Colonic mucosa (tissue), 4 donors: ENCODE data around the gene WDR38. TPM values are rescaled to one million over a fixed set of nuclear protein-coding genes. Genes with fewer than 3 reads are reported as not detected.

Experiments used
- DNase-seq: peaks from one replicate; pipeline ENCODE4 v3.0.0-alpha.2; 2020
- H3K27ac ChIP-seq: fragments of 200-600 bp; one replicate; pipeline ENCODE4 v1.8.0; 2021
- H3K27me3 ChIP-seq: fragments of 200-600 bp; one replicate; pipeline ENCODE4 v1.8.0; 2021
- H3K36me3 ChIP-seq: fragments of 200-600 bp; one replicate; pipeline ENCODE4 v1.8.0; 2021
- H3K4me1 ChIP-seq: fragments of 200-600 bp; one replicate; pipeline ENCODE4 v1.8.0; 2021; ENCODE audit warnings: mild to moderate bottlenecking
- H3K4me3 ChIP-seq: fragments of 200-600 bp; one replicate; pipeline ENCODE4 v1.8.0; 2021
- H3K9ac ChIP-seq, 2 donors: one replicate each; pipeline ENCODE4 v1.7.0; 2013; ENCODE audit warnings: control low read depth in 2 of 2, low read depth in 2 of 2, low read length in 2 of 2
- H3K9me3 ChIP-seq: fragments of 200-600 bp; one replicate; pipeline ENCODE4 v1.8.0; 2021
- intact Hi-C: fragments of 100-400 bp; cut with DNase I; formaldehyde crosslinking; loops from one replicate; pipeline ENCODE4 v1.14.1; 2022
- total RNA-seq, 2 donors: library from RNA; stranded (reverse); fragmentation: NEBNext Ultra II Directional in 1 of 2; extraction: Animal tissue kit (Norgen Biotek cat#: 25700) in 1 of 2; gene quantifications; one replicate each; pipeline ENCODE4 v1.2.1, GENCODE V29; 2021
- TF ChIP-seq, protein P1 (sequence below): fragments of 200-600 bp; IDR thresholded peaks from one replicate; pipeline ENCODE4 v1.8.0; 2022; ENCODE audit warnings: antibody characterized with exemption, mild to moderate bottlenecking
- donor health status: healthy.
- donor health status: DM: no; HTN: no; CAD: no.
- donor health status: DM: no; HTN: no; CAD: no.

WDR38 gene
- total RNA-seq, 2 donors from 2014 or later, result not detected

GRCh38 chr9:124814164-124814535, 39.1 kb upstream of the WDR38 start:
- Histone ChIP-seq H3K9me3 (no peaks in the 10 kb centered on the region), H3K27ac (no peak overlapping the region), H3K9ac (no peak overlapping the region), H3K4me3 (no peak overlapping the region), H3K4me1 (no peaks in the 10 kb centered on the region), H3K27me3 (no peaks in the 10 kb centered on the region), H3K36me3 (no peaks in the 10 kb centered on the region)
- no peak for DNase-seq
- TF ChIP-seq, protein P1, sequence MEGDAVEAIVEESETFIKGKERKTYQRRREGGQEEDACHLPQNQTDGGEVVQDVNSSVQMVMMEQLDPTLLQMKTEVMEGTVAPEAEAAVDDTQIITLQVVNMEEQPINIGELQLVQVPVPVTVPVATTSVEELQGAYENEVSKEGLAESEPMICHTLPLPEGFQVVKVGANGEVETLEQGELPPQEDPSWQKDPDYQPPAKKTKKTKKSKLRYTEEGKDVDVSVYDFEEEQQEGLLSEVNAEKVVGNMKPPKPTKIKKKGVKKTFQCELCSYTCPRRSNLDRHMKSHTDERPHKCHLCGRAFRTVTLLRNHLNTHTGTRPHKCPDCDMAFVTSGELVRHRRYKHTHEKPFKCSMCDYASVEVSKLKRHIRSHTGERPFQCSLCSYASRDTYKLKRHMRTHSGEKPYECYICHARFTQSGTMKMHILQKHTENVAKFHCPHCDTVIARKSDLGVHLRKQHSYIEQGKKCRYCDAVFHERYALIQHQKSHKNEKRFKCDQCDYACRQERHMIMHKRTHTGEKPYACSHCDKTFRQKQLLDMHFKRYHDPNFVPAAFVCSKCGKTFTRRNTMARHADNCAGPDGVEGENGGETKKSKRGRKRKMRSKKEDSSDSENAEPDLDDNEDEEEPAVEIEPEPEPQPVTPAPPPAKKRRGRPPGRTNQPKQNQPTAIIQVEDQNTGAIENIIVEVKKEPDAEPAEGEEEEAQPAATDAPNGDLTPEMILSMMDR, result no peak
- intact Hi-C loops, result no loop called here

DNA sequence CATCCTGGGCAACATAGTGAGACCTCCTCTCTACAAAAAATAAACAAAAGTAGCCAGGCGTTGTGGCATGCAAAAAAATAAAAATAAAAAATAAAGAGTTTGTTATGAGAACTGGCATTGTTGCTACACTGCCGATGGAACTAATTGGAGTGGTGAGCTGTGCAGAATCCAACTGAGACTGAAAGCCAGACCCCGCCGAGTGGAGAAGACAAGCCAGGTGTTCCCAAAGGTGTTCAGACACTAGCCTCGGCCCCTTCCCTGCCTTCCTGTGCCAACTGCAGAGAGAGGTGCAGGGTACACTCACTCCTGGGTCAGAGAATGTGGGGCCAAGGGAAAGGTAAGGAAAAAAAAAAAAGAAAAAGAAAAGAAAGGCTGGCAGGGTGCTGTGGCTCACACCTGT, 37.7 kb upstream of the WDR38 start:
- H3K9me3 ChIP-seq, result no peaks in the 10 kb centered on the region
- TF ChIP-seq, protein P1, result no peak
- no peak overlapping the region for H3K9ac ChIP-seq
- H3K4me1 ChIP-seq, result no peaks in the 10 kb centered on the region
- H3K4me3 ChIP-seq, result no peak overlapping the region
- H3K27ac ChIP-seq, result no peak overlapping the region
- H3K27me3 ChIP-seq, result no peaks in the 10 kb centered on the region
- no peak for DNase-seq
- intact Hi-C loops, result no loop called here
- H3K36me3 ChIP-seq, result no peaks in the 10 kb centered on the region

- Histone ChIP-seq H3K36me3 (no peaks in the 10 kb centered on the region), H3K4me1 (no peaks in the 10 kb centered on the region), H3K9ac (no peak overlapping the region), H3K27me3 (no peaks in the 10 kb centered on the region), H3K4me3 (no peak overlapping the region), H3K9me3 (no peaks in the 10 kb centered on the region), H3K27ac (no peak overlapping the region)
- intact Hi-C loops, result no loop called here
- no peak for DNase-seq
- TF ChIP-seq, protein P1, result no peak
Observed at GRCh38 chr9:124818431-124819281, 34.6 kb upstream of the WDR38 start.

- no peaks in the 10 kb centered on the region for H3K36me3 ChIP-seq
- H3K27ac ChIP-seq, result no peak overlapping the region
- no peaks in the 10 kb centered on the region for H3K4me1 ChIP-seq
- no peak overlapping the region for H3K9ac ChIP-seq
- no peaks in the 10 kb centered on the region for H3K9me3 ChIP-seq
- H3K4me3 ChIP-seq, result no peak overlapping the region
- no peak for DNase-seq
- H3K27me3 ChIP-seq, result no peaks in the 10 kb centered on the region
- TF ChIP-seq, protein P1, result no peak
- intact Hi-C loops, result no loop called here
Observed at GRCh38 chr9:124820698-124821623, 32.3 kb upstream of the WDR38 start.

GRCh38 chr9:124828489-124829333, 24.5 kb upstream of the WDR38 start:
- H3K27ac ChIP-seq, result no peak overlapping the region
- no peaks in the 10 kb centered on the region for H3K36me3 ChIP-seq
- TF ChIP-seq, protein P1, result no peak
- no peaks in the 10 kb centered on the region for H3K27me3 ChIP-seq
- intact Hi-C loops, result no loop called here
- no peaks in the 10 kb centered on the region for H3K4me1 ChIP-seq
- no peak overlapping the region for H3K4me3 ChIP-seq
- no peaks in the 10 kb centered on the region for H3K9me3 ChIP-seq
- no peak overlapping the region for H3K9ac ChIP-seq
- DNase-seq, result no peak
